DOHH2 (cell line): ENCODE data around the gene CNP.
A peak's percentile ranks its signal among the peaks of the same experiment; 100 is the strongest.

ENCODE experiments used
- H3F3A ChIP-seq: fragments of 200-600 bp; sonication (generic), shearing (Covaris generic); 2 replicates; pipeline ENCODE4 v1.6.0; 2016; ENCODE audit warnings: antibody characterized with exemption, mild to moderate bottlenecking; ENCODE audit not compliant: control insufficient read depth, insufficient read depth
- H3K27ac ChIP-seq: fragments of 200-600 bp; sonication (generic); 2 replicates; pipeline ENCODE4 v1.5.1; 2014; ENCODE audit warnings: low read depth, mild to moderate bottlenecking, low read length, moderate library complexity
- H3K27me3 ChIP-seq: fragments of 200-600 bp; sonication (generic); 2 replicates; pipeline ENCODE4 v1.6.1; 2014; ENCODE audit warnings: mild to moderate bottlenecking, low read length, mixed read lengths; ENCODE audit not compliant: control insufficient read depth
- H3K36me3 ChIP-seq: fragments of 200-600 bp; sonication (generic); 2 replicates; pipeline ENCODE4 v1.6.1; 2014; ENCODE audit warnings: mild to moderate bottlenecking, low read length, moderate library complexity, mixed read lengths; ENCODE audit not compliant: control insufficient read depth
- H3K4me1 ChIP-seq: fragments of 200-600 bp; sonication (generic); 2 replicates; pipeline ENCODE4 v1.6.1; 2014; ENCODE audit warnings: mild to moderate bottlenecking, low read length, mixed read lengths; ENCODE audit not compliant: control insufficient read depth
- H3K4me2 ChIP-seq: fragments of 200-600 bp; sonication (generic); 2 replicates; pipeline ENCODE4 v1.6.0; 2014; ENCODE audit warnings: mild to moderate bottlenecking, low read length, moderate library complexity
- H3K4me3 ChIP-seq: fragments of 200-600 bp; sonication (generic); 2 replicates; pipeline ENCODE4 v1.5.1; 2014; ENCODE audit warnings: mild to moderate bottlenecking, low read length, mixed read lengths
- H3K79me2 ChIP-seq: fragments of 200-600 bp; sonication (generic); 2 replicates; pipeline ENCODE4 v1.6.1; 2014; ENCODE audit warnings: mild to moderate bottlenecking, low read length, mixed read lengths; ENCODE audit not compliant: control insufficient read depth
- H3K9me2 ChIP-seq: fragments of 200-600 bp; sonication (generic); replicated peaks from 2 replicates; pipeline ENCODE4 v1.6.1; 2014; ENCODE audit warnings: mild to moderate bottlenecking, low read length, mixed read lengths; ENCODE audit not compliant: control insufficient read depth
- H3K9me3 ChIP-seq: fragments of 200-600 bp; sonication (generic); 2 replicates; pipeline ENCODE4 v1.6.1; 2014; ENCODE audit warnings: antibody characterized with exemption, low read length, mixed read lengths; ENCODE audit not compliant: control insufficient read depth, insufficient read depth
- H4K20me1 ChIP-seq: fragments of 200-600 bp; sonication (generic); 2 replicates; pipeline ENCODE4 v1.6.0; 2014; ENCODE audit warnings: low read depth, mild to moderate bottlenecking, antibody characterized with exemption, low read length, moderate library complexity; ENCODE audit not compliant: control insufficient read depth, insufficient read depth
- CTCF ChIP-seq: fragments of 200-600 bp; sonication (generic); IDR thresholded peaks from one replicate; pipeline ENCODE4 v1.5.1; 2014; ENCODE audit warnings: antibody characterized with exemption, mild to moderate bottlenecking, low read depth, low read length; ENCODE audit not compliant: poor library complexity, severe bottlenecking
- EZH2phosphoT487 ChIP-seq: fragments of 200-600 bp; sonication (generic); IDR thresholded peaks from 2 replicates; pipeline ENCODE4 v1.6.1; 2017; ENCODE audit warnings: borderline replicate concordance, mild to moderate bottlenecking, antibody characterized with exemption, low read length, moderate library complexity, mixed read lengths

Gene CNP

GRCh38 chr17:41967921-41968578, 1.5 kb downstream of the CNP start:
- H3K27me3 ChIP-seq = no peaks in the 10 kb centered on the region
- no peaks in the 10 kb centered on the region for H3K9me2 ChIP-seq
- H3K4me3 ChIP-seq = peak overlapping the region; percentile 89
- H4K20me1 ChIP-seq = 0 out of 2 replicates have a peak, but pooled peaks cover 8% of the 10 kb centered on the region
- TF ChIP-seq CTCF (no peak), EZH2phosphoT487 (no peak)
- peaks cover 36% of the 10 kb centered on the region for H3K4me1 ChIP-seq
- peaks cover 18% of the 10 kb centered on the region for H3F3A ChIP-seq
- H3K36me3 ChIP-seq = peaks cover 47% of the 10 kb centered on the region
- H3K27ac ChIP-seq = peak overlapping the region; percentile 59; the same call in 1 of the 2 replicates
- no peaks in the 10 kb centered on the region for H3K9me3 ChIP-seq
- H3K4me2 ChIP-seq = peak overlapping the region; percentile 73
- H3K79me2 ChIP-seq = peaks cover 60% of the 10 kb centered on the region

- Histone ChIP-seq H3K4me3 (no peak overlapping the region), H3K79me2 (peaks cover 60% of the 10 kb centered on the region), H3K27ac (no peak overlapping the region)
Measured at GRCh38 chr17:41968676-41969075, 2.1 kb downstream of the CNP start.

GRCh38 chr17:41970901-41971331, 4.3 kb downstream of the CNP start:
- H3K36me3 ChIP-seq = peaks cover 75% of the 10 kb centered on the region
- H3K9me3 ChIP-seq = no peaks in the 10 kb centered on the region
- H3K9me2 ChIP-seq = no peaks in the 10 kb centered on the region
- H4K20me1 ChIP-seq = 0 out of 2 replicates have a peak, but pooled peaks cover 8% of the 10 kb centered on the region
- H3K4me1 ChIP-seq = peaks cover 28% of the 10 kb centered on the region
- peaks cover 60% of the 10 kb centered on the region for H3K79me2 ChIP-seq
- TF ChIP-seq EZH2phosphoT487 (no peak), CTCF (no peak)
- no peak overlapping the region; the same call in 1 of the 2 replicates for H3K4me3 ChIP-seq
- H3K27me3 ChIP-seq = no peaks in the 10 kb centered on the region
- no peak overlapping the region for H3K27ac ChIP-seq
- peak overlapping the region; percentile 29 for H3K4me2 ChIP-seq
- peaks cover 5% of the 10 kb centered on the region; the same call in 1 of the 2 replicates for H3F3A ChIP-seq

More at GRCh38 chr17:41968676-41969075, 2.1 kb downstream of the CNP start:
- 0 out of 2 replicates have a peak, but pooled peaks cover 8% of the 10 kb centered on the region for H4K20me1 ChIP-seq
- peak overlapping the region; percentile 73 for H3K4me2 ChIP-seq
- TF ChIP-seq CTCF = no peak
- TF ChIP-seq EZH2phosphoT487 = no peak
- H3F3A ChIP-seq = peaks cover 18% of the 10 kb centered on the region
- H3K36me3 ChIP-seq = peaks cover 53% of the 10 kb centered on the region
- H3K27me3 ChIP-seq = no peaks in the 10 kb centered on the region
- H3K9me3 ChIP-seq = no peaks in the 10 kb centered on the region
- peaks cover 36% of the 10 kb centered on the region for H3K4me1 ChIP-seq
- H3K9me2 ChIP-seq = no peaks in the 10 kb centered on the region
